ENCODE data around the gene GPR148. TPM values are rescaled to one million over a fixed set of nuclear protein-coding genes. Genes with fewer than 3 reads are reported as not detected.

Gene GPR148
- total RNA-seq, 1 donor = not detected

DNA sequence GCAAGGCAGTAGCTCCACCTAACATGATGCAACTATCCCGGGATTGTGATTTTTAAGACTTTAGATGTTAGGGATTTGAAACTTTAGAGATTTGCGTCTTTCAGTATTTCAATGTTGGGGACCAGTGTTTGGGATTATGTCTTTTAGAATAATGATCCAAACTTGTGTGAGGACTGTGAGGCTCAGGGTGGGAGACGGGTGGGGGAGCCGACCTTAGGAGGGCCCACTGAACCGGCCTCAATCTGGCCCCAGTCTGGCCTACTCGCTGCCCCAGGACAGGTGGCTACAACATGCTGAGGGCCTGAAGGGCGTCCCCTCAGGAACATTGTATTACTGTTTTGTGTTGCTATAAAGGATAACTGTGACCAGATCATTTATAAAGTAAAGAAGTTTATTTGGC is 37.2 kb downstream of the GPR148 start:
- TF ChIP-seq, protein P1, sequence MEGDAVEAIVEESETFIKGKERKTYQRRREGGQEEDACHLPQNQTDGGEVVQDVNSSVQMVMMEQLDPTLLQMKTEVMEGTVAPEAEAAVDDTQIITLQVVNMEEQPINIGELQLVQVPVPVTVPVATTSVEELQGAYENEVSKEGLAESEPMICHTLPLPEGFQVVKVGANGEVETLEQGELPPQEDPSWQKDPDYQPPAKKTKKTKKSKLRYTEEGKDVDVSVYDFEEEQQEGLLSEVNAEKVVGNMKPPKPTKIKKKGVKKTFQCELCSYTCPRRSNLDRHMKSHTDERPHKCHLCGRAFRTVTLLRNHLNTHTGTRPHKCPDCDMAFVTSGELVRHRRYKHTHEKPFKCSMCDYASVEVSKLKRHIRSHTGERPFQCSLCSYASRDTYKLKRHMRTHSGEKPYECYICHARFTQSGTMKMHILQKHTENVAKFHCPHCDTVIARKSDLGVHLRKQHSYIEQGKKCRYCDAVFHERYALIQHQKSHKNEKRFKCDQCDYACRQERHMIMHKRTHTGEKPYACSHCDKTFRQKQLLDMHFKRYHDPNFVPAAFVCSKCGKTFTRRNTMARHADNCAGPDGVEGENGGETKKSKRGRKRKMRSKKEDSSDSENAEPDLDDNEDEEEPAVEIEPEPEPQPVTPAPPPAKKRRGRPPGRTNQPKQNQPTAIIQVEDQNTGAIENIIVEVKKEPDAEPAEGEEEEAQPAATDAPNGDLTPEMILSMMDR (IDR thresholded peaks at IDR 0.05; ENCODE audit: insufficient read depth, low read depth, low read length) = no peak
- H3K4me3 ChIP-seq (ENCODE audit: low read depth, low read length) = no peak overlapping the region
- no peak for DNase-seq (ENCODE audit: low read depth)

DNA sequence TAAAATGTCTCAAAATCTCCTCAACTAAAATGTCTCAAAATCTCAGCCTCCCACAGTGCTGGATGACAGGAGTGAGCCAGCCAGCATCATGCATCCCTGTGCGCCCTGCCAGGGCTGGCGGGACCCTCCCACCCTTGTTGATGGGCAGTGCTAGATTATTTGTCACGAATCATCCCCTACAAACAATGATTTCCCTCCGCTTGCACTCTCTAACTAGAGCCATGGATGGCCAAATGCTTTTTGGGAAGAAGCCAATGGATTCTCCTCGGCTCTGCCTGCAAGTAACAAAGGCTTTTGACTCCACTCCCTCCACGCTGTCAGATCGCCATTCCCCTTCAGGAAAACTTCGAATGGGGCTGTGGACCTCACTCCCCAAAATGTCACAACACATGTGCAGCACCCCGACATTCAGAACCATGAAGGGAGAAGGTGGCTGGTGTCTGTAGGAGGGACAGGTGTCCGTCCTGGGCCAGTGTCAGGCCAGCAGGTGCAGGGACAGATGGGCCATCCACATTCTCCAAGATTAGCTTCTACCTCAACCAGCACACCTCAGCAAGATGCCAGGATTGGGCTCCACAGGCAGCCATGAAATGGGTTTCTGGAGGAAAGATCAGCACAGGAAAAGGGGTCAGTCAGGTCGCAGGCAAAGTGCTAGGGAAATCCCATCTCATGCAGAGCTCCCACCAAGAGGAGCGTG is 38.0 kb downstream of the GPR148 start:
- no peak overlapping the region for H3K4me3 ChIP-seq (ENCODE audit: low read depth, low read length)
- TF ChIP-seq, protein P1 (IDR thresholded peaks at IDR 0.05; ENCODE audit: insufficient read depth, low read depth, low read length) = no peak
- no peak for DNase-seq (ENCODE audit: low read depth)

DNA sequence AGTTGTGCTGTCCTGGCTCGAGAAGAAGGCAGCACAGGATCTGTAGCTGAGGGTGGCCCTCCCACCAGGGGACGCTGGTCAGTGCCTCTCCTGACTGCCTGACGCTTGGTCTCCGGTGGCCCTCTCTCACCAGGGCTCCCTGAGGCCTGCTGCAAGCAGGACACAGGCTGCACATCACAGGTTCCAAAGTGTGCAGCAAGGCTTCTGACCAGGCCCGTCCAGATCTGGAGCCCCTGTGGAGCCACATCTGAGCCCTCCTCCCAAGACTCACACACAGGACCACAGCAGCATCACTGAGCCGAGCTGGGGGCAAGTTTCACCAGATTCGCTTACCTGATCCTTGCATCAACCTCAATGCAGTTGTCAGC is 38.5 kb downstream of the GPR148 start:
- TF ChIP-seq, protein P1 (IDR thresholded peaks at IDR 0.05; ENCODE audit: insufficient read depth, low read depth, low read length) = no peak
- no peak overlapping the region for H3K4me3 ChIP-seq (ENCODE audit: low read depth, low read length)
- no peak for DNase-seq (ENCODE audit: low read depth)

DNA sequence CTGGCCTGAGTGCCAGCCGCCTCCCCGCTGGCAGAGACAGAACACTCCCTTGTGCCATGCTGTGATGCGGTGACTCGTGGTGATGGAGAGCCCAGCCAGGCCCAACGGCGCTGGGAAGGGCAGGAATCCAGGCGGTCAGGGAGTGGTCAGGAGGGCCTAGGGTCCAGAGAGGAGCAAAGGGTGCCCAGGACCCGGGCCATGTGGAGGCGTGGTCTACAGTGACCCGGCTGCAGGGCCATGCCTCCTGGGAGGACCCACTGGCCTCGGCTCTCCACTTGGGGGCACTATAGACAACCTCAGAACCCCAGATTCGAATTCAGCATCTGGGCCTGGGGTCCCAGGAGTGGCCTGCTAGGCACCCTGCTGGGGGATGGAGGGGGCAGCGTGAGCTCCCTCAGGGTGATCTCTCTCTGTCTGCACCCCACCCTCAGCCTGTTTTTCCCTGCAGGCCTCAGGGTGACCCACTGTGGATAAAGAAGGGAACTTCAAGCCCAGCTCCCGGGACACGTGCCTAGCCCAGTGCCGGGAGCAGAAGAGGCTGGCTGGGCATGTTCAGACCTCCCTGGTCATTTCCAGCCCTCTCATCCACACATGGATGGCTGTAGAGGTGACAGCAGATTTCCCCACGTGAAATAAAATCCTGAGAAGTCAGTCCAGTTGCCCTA is 39.5 kb downstream of the GPR148 start:
- TF ChIP-seq, protein P1 (IDR thresholded peaks at IDR 0.05; ENCODE audit: insufficient read depth, low read depth, low read length) = no peak
- no peak overlapping the region for H3K4me3 ChIP-seq (ENCODE audit: low read depth, low read length)
- no peak for DNase-seq (ENCODE audit: low read depth)

DNA sequence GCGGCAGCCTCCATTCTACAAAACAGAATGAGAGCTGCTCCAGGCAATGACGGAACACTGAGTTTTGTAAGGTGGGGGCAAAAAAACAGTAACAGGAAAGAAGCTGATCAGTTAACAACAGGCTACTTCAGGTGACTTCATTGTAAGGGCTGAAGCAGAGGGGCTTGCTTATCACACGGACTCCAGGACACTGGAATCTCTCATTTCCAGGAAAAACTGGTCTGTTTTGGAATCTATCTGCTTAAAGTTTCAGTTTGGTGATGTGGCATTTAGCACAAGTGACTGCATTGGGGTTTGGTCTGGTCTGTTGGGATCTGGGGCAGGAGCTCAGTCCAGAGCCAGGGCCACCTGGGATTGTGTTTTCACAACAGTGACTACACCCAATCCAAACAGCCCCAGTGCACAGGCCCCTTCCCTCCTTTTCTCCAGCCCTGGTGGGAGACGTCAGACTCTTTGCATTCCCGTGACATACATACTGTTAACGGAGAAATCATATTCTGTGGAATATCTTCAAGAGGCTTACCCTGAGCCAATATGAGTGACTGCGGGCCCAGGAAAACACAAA is 40.6 kb downstream of the GPR148 start:
- H3K4me3 ChIP-seq (ENCODE audit: low read depth, low read length) = no peak overlapping the region
- no peak for DNase-seq (ENCODE audit: low read depth)
- TF ChIP-seq, protein P1 (IDR thresholded peaks at IDR 0.05; ENCODE audit: insufficient read depth, low read depth, low read length) = no peak

GRCh38 chr2:130776550-130776949 is 47.7 kb downstream of the GPR148 start:
- H3K4me3 ChIP-seq (ENCODE audit: low read depth, low read length) = no peak overlapping the region
- DNase-seq (ENCODE audit: low read depth) = no peak
- TF ChIP-seq, protein P1 (IDR thresholded peaks at IDR 0.05; ENCODE audit: insufficient read depth, low read depth, low read length) = no peak

All from fibroblast of villous mesenchyme (primary cell).